ENCODE measurements around the gene FAM193B.
"Not testable (repeated sequence)": the region's sequence is repeated elsewhere in the genome, so short reads cannot be mapped to it uniquely, and the experiment has no call there.

Gene FAM193B

GRCh38 chr5:177576169-177576568 is 21.8 kb upstream of the FAM193B start:
- H3K36me3 ChIP-seq: no peaks in the 10 kb centered on the region
- H3K4me3 ChIP-seq: no peak overlapping the region
- no peak for DNase-seq
- no peaks in the 10 kb centered on the region for H3K27me3 ChIP-seq
- H3K4me1 ChIP-seq: no peaks in the 10 kb centered on the region
- H3K27ac ChIP-seq: no peak overlapping the region
- no peaks in the 10 kb centered on the region for H3K9me3 ChIP-seq
- TF ChIP-seq CTCF (IDR thresholded peaks at IDR 0.05): no peak
- intact Hi-C loops (cut with DNase I; ENCODE audit: low total_unique reads): no loop called here

GRCh38 chr5:177575488-177575887 is 21.1 kb upstream of the FAM193B start:
- H3K27me3 ChIP-seq: no peaks in the 10 kb centered on the region
- no peaks in the 10 kb centered on the region for H3K9me3 ChIP-seq
- no peak overlapping the region for H3K27ac ChIP-seq
- H3K36me3 ChIP-seq: no peaks in the 10 kb centered on the region
- no peak overlapping the region for H3K4me3 ChIP-seq
- DNase-seq: no peak
- intact Hi-C loops (cut with DNase I; ENCODE audit: low total_unique reads): no loop called here
- no peak for TF ChIP-seq CTCF (IDR thresholded peaks at IDR 0.05)
- H3K4me1 ChIP-seq: no peaks in the 10 kb centered on the region

GRCh38 chr5:177569894-177570293 is 15.5 kb upstream of the FAM193B start:
- Histone ChIP-seq H3K36me3 (no peaks in the 10 kb centered on the region), H3K27me3 (peaks cover 0 to 6% of the 10 kb centered on the region in 2 donors), H3K9me3 (no peaks in the 10 kb centered on the region), H3K4me1 (no peaks in the 10 kb centered on the region), H3K4me3 (no peak overlapping the region), H3K27ac (no peak overlapping the region)
- intact Hi-C loops (cut with DNase I; ENCODE audit: low total_unique reads): no loop called here
- TF ChIP-seq CTCF (IDR thresholded peaks at IDR 0.05): no peak
- no peak for DNase-seq

GRCh38 chr5:177568326-177568725 is 14.0 kb upstream of the FAM193B start:
- intact Hi-C loops (cut with DNase I; ENCODE audit: low total_unique reads): no loop called here
- DNase-seq: no peak
- Histone ChIP-seq H3K27ac (no peak overlapping the region), H3K27me3 (peaks cover 0 to 6% of the 10 kb centered on the region in 2 donors), H3K4me3 (no peak overlapping the region), H3K4me1 (no peaks in the 10 kb centered on the region), H3K9me3 (no peaks in the 10 kb centered on the region), H3K36me3 (no peaks in the 10 kb centered on the region)
- no peak for TF ChIP-seq CTCF (IDR thresholded peaks at IDR 0.05)

- Histone ChIP-seq H3K27ac (no peak overlapping the region), H3K27me3 (peaks cover 0 to 6% of the 10 kb centered on the region in 2 donors), H3K9me3 (no peaks in the 10 kb centered on the region), H3K4me3 (no peak overlapping the region), H3K4me1 (peaks cover 0 to 4% (median 0%) of the 10 kb centered on the region in 4 donors), H3K36me3 (no peaks in the 10 kb centered on the region)
- intact Hi-C loops (cut with DNase I; ENCODE audit: low total_unique reads): no loop called here
- no peak for DNase-seq
- TF ChIP-seq CTCF (IDR thresholded peaks at IDR 0.05): no peak
These were observed 10.7 kb upstream of the FAM193B start for GRCh38 chr5:177565046-177565445.

- not testable (repeated sequence) for H3K4me3 ChIP-seq, H3K27ac ChIP-seq, H3K4me1 ChIP-seq, H3K36me3 ChIP-seq, H3K27me3 ChIP-seq, H3K9me3 ChIP-seq, DNase-seq
- intact Hi-C loops (cut with DNase I; ENCODE audit: low total_unique reads): loop anchor here (5.0 kb wide), 1 partner anchor 43 kb away; the partner anchor contains the start of gene B4GALT7
These were observed 5.1 kb upstream of the FAM193B start for GRCh38 chr5:177559446-177559941.
